HTERT RPE-1 (cell line): ENCODE measurements around the gene TRPM8.
"Not testable (repeated sequence)": the region's sequence is repeated elsewhere in the genome, so short reads cannot be mapped to it uniquely, and the experiment has no call there.

Experiments
- in situ Hi-C: fragments of 300-500 bp; cut with MboI; formaldehyde crosslinking; loops from 4 replicates; pipeline ENCODE4 v1.14.3; 2020; ENCODE audit warnings: low sequenced_read_pairs

The TRPM8 gene

DNA sequence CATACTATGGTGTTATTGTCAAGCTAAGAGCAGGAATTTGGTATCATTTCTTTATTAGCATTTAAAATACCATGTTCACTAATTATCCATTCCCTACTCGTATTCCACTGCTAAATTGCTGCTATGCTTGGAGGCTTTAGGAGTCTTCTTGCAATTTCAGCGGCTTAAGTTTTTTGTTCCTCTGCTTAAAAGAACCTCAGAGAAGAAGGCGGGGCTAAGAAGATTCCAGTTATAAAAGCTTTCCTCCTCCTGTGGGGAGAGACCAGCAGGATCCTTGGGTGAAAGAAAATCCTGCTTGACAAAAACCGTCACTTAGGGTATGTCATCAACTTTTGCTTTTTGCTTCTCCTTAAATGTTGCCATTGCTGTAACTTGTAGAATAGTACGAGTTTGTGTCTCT, at the start of gene TRPM8:
Gene TRPM8, plus strand, starts transcription at position 258 of the 400 bp plus-strand sequence. CDS start 9,165 bp downstream, outside the sequence.
- in situ Hi-C loops = no loop called here

- in situ Hi-C loops = no loop called here
Observed at GRCh38 chr2:233867993-233868532, 49.1 kb upstream of the TRPM8 start, which contains the start of gene MSL3B. Gene MSL3B, minus strand, starts transcription at chr2:233868386.

DNA sequence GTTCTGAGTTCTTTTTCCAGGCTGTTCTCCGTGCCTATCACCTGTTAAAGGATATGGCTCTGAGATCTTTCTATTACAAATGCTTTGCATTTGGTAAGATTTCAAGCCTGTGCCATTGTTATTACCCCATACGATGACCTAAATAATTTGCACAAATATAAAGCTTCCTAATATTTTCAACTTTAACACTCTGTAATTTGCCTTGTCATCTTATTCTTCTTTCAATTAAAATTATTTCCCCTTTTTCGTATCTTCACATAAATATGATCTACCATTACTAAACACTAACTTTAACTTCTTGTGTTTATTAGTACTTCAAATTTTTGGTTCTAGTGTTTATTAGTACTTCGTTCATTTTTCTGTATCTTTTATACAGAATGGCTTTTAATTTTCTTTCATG, 45.7 kb upstream of the TRPM8 start:
- in situ Hi-C loops = no loop called here

GRCh38 chr2:233872125-233872524, 45.0 kb upstream of the TRPM8 start:
- in situ Hi-C loops = not testable (repeated sequence)

DNA sequence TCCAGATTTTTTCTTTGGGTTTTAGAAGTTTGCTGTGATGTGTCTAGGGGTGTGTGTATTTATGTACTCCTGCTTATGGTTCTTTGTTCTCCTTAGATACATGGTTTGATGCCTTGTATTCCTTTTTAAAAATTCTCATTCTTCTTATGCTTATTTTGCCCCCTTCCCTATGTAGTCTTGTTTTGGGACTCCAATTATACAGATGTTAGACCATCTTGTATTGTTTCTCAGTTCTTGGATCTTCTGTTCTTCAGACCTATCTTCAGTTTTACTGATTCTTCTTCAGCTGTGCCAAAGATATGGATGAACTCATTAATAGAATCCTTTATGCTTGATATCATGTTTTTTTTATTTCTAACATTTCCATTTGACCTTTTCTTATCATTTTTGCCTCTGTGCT, 34.8 kb upstream of the TRPM8 start:
- in situ Hi-C loops = no loop called here

- in situ Hi-C loops = no loop called here
Observed at GRCh38 chr2:233892793-233893192, 24.4 kb upstream of the TRPM8 start.

GRCh38 chr2:233896253-233896652, 20.9 kb upstream of the TRPM8 start:
- in situ Hi-C loops = not testable (repeated sequence)

DNA sequence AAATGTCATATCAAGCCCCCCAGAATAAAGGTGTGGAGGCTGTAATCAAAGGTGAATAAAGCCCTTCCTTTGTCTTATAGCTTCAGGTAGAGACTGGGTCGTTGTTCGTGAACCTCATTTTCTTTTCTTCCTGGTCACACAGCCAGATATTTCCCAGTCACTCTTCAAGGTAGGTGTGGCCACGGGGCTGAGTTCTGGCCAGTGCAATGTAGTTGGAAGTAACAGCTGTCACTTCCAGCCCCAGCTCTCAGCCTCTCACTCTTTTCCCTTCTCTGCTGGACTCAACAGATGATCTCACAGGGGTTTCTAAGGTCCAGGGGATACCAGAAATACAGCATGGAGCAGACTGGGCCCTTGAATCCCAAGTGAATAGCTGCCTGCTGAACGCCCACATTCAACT, 15.8 kb upstream of the TRPM8 start:
- in situ Hi-C loops = no loop called here

GRCh38 chr2:233901884-233902283, 15.3 kb upstream of the TRPM8 start:
- in situ Hi-C loops = no loop called here

DNA sequence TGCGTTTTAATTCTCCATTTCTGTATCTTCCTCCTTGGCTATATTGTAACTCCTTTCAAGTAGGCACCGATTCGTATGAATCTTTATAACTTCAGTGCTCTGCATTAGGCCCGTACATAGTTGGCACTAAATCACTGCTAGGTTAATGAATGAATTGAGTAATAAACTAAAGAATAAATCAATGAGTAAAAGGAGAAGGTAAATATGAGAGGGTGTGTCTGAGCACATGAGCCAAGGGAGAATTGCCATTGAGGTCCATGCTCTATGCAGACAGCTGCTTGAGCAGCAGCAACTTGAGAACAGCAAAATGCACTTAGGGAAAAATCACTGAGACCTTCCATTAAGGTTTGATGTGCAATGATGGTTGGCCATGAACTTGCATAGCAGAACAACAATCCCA, 11.2 kb upstream of the TRPM8 start:
- in situ Hi-C loops = no loop called here

DNA sequence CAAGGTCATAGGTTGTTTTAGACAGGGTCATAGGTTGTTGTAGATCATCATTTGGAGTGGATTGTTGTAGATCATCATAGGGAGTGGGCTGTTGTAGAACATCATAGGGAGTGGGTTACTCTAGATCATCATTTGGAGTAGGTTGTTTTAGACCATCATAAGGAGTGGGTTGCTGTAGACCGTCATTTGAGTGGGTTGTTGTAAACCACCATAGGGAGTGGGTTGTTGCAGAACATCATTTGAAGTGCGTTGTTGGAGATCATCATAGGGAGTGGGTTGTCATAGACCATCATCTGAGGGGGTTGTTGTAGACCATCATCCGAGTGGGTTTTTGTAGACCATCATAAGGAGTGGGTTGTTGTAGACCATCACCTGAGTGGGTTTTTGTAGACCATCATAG, 9.5 kb upstream of the TRPM8 start:
- in situ Hi-C loops = no loop called here

DNA sequence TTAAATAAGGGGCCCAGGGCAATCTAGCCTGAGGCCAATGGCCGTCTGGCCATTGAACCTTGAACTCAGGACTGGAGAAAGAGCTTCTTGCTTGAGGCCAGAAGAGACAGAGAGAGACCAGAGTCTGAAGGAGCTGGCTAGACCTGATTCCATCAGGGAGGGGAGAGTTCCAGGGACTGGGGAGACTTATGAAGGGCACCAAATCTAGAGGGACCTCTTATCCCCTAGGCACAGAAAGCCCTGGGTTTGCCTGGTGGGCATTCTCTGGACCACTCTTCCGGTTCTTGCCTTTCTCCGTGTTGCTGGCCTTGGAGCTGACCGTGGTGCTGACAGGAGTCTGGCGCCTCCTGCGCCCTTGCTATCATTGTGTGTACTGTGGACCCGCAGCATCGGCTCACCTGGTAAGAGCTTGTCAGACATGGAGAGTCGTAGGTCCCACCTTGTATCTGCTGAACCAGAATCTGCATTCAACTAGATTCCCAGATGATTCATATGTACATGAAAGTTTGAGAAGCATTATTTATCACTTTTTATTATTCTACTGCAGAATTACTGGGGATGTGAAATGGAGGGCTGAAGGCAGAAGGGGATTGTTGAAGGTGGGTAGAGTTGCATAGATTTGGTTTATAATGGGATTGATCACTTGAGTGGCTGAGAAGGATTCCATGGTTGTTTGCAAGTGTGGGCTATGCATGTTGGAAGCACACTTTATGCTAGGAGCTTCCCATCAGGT, 4.3 kb upstream of the TRPM8 start:
- in situ Hi-C loops = no loop called here

GRCh38 chr2:233915128-233915527, 2.0 kb upstream of the TRPM8 start:
- in situ Hi-C loops = no loop called here

DNA sequence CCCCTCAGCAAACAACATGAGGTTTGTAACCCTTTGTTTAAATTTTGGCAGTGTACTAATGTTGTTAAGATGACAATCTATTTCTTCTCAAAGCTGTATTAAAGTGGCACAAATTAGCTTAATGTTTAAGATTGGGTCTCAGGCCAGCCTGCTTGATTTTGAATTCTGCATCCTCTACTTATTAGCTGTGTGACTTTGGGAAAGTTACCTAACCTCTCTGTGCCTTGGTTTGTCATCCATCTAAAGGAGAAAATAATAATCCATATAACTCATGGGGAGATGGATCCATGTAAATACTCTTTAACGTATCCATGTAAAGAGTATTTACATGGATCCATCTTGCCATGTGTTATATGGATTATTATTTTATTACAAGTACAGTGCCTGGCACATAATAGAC, 2.1 kb downstream of the TRPM8 start:
- in situ Hi-C loops = no loop called here

- in situ Hi-C loops = no loop called here
Observed at GRCh38 chr2:233919938-233920337, 2.8 kb downstream of the TRPM8 start.

- in situ Hi-C loops = no loop called here
Observed at GRCh38 chr2:233922471-233922870, 5.3 kb downstream of the TRPM8 start.

DNA sequence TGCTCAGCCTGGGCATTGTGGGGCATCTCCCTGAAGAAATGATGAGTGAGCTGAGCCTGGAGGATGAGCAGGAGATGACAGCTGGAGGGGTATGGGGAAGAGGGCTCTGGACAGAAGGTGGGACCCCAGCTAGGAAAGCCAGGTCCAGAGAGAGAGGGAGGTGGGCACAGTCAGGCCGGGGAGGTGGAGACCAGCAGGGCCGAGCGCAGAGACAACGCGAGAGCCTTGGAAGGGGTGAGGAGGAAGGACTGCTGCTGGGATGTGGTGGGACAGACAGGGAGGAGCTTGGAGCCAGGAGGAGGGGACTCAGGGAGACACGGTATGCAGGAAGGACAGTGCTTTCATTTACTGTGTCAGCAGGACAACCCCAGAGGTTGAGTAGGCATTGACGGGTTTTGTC, 8.2 kb downstream of the TRPM8 start:
- in situ Hi-C loops = no loop called here

GRCh38 chr2:233926806-233927205, 9.6 kb downstream of the TRPM8 start:
- in situ Hi-C loops = no loop called here

DNA sequence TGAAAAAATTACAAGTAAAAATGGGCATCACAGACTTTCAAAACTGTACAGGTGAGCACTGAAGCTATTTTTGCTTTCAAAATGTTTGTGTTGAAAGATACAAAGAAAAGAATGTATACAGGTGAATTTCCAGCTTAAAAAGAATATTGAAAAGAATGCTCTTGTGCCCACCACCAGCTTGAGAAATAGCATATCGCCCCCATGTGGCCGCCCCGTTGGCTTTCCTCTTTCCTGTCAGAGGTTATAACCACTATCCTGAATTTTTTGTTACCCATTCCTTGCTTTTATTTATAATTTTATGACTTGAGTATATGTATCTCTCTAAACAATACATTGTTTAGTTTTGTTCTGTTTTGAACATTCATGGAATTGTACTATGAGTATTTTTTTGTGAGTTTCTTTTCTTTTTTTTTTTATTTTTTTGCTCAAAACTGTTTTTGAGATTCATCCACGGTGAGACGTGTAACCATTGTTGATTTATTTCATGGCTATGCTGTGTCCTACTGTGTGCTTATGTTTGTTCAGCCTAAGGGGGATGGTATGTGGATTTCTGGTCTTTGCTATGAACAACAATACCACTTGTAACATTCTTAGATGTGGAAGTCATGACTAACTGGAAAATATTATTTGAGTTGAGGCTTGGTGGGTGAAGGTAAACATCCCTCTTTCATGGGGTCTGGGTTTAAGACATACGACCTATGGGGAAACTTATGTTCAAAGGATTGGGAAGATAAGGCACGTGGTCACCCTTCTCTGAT, 11.6 kb downstream of the TRPM8 start:
- in situ Hi-C loops = no loop called here

DNA sequence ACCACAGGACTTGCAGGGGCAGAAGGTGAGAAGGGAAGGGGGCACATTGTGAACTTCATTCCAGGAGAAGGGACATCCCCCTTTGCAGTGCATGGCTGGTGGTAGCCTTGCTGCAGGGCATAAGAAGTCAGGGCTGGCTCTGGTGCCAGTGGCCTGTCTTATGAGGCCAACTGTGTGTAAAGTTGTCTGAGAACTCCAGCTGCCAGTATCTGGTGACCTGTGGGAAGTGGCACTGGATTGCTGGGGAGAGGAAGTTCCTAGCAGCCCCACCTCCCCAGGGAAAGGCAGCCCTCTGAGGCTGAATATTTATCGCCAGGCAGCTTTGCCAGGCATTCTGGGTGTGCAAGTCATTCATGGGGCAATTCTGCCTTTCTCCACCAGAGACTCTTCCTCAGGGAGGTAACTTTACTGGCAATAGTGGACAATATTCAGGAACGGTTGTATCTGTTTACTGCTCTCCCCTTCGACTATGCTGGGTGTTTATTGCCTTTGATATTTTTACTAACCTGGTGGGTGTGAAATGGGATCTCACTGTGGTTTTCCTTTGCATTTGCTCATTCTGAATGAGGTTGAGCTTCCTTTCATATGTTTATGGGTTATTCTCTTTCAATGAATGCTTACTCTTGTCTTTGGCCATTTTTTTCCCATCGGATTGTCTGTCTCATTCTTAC, 12.3 kb downstream of the TRPM8 start:
- in situ Hi-C loops = no loop called here

DNA sequence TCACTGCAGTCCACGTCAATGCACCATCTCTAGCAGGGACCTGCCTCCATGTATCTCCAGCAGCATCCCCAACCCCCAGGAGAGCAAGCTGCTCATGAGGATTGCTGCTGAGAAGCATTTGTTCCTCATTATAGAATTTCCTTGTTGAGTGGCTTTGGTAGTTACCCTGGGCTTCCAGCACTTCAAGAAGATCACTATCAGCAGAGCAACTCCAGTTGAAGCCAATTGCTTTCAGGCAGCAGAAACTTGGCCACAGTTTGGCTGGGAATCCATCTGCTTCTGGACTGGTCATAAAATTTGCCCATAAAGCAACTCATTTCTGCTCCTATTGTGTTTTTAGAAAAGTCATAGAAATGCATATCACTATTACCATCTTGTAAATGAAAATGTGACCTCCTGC, 17.4 kb downstream of the TRPM8 start:
- in situ Hi-C loops = no loop called here

GRCh38 chr2:233935426-233935825, 18.3 kb downstream of the TRPM8 start:
- in situ Hi-C loops = no loop called here
